Cardiac fibroblast (primary cell): ENCODE measurements around the gene POTEB2.
"Not testable (repeated sequence)": the region's sequence is repeated elsewhere in the genome, so short reads cannot be mapped to it uniquely, and the experiment has no call there.

ENCODE experiments used
- DNase-seq, 2 donors: peaks; one replicate each; pipeline versions ENCODE4 v3.0.0 to v3.0.0-alpha.2; 2010; ENCODE audit warnings: low read depth in 2 of 2
- H3K4me3 ChIP-seq, 2 donors: replicated peaks in 1 of 2; 1 replicate in 1 of 2; 2 replicates in 1 of 2; pipeline ENCODE4 v1.5.1; 2011; ENCODE audit warnings: low read depth in 2 of 2, low read length in 2 of 2, mild to moderate bottlenecking in 2 of 2, moderate library complexity in 1 of 2

The POTEB2 gene

DNA sequence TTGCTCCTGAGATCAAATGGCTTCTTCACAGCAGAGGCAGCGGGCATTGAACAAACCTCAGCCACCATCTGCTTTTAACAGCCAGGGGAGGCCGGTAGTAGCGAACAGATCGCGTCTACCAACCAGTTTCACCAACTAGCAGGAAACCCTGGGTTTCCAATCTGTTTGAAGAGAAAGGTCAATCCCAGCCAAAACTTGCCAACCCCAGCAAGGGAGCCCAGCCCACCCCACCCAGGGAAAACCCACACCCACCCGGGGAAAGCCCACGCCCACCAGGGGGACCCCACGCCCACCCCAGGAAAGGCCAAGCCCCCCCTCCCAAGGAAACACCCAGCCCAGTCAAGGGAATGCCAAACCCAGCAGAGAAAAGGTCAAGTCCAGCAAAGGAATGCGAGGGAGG lies at the start of gene POTEB2:
Gene POTEB2 (minus strand): TSS at position 101 of the 400 bp plus-strand sequence. CDS start 33 bp downstream, at position 68.
- H3K4me3 ChIP-seq, DNase-seq: not testable (repeated sequence)

DNA sequence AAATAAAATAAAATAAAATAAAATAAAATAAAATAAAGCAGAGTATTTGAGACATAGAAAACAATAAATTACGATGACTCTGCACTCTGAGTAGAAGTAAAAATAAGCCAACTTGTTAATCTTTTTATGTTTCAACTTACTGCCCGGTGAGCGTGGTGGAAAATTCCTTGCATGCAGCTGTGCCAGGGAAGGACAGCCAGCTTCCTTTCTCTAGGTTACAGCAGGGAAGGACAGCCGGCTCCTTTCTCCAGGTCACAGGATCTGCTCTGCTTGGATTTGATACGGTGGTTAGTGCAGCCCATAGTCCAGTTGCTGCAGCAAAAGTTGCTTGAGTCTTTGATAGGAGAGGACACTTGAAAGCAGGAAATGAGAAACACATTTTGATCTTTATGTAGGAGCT lies 13.8 kb upstream of the POTEB2 start:
- not testable (repeated sequence) for H3K4me3 ChIP-seq

DNA sequence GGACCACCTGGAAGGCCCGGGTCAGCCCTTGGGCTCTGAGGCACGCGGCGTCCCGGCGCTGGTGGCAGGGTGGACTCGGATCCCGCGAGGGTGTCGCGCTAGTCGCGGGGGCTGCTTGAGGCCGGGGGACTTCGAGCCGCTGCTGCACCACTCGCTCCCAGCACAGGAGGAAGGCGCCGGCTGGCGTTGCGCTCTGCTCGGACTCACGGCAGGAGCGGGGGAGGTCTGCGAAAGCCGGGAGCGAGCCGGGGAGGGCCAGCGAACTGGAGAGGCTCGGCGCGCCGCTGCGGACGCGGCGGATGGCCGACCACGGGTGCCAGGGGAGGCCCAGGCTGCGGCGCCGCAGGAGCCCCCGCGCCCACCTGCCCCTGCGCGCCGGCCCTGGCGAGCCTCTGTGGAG lies 12.3 kb upstream of the POTEB2 start:
- not testable (repeated sequence) for DNase-seq, H3K4me3 ChIP-seq

More for the DNA sequence above, 13.8 kb upstream of the POTEB2 start:
- DNase-seq = not testable (repeated sequence)

DNA sequence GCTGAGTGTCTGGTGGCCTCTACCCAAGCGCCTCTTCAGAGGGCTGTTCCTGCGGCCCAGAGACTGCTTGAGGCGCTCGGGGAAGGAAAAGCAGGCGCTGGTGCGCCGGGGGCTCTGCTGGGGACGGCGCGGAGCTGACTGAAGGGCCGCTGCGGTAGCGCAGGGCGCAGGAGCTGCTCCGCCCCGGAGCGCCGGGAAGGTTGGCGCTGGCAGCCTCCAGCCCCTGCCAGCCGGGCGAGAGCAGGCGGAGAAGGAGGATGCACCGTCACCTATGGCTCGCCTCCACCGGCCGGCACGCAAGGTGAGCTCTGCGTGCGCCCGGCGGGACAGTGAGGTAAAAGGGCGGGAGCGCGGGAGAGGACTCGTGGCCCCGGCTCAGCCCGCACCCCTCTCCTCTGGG lies 11.7 kb upstream of the POTEB2 start:
- not testable (repeated sequence) for H3K4me3 ChIP-seq

More for the DNA sequence above, 11.7 kb upstream of the POTEB2 start:
- DNase-seq = not testable (repeated sequence)
